MG63 (cell line): ENCODE data around the gene TMEM62. TPM values are rescaled to one million over a fixed set of nuclear protein-coding genes. Genes with fewer than 3 reads are reported as not detected.
"Not testable (repeated sequence)": the region's sequence is repeated elsewhere in the genome, so short reads cannot be mapped to it uniquely, and the experiment has no call there.

Experiments used
- DNase-seq: peaks from one replicate; pipeline ENCODE4 v3.0.0-alpha.2; 2020
- H3K27me3 ChIP-seq: fragments of 250-450 bp; sonication (Bioruptor Pico); 2 replicates; pipeline ENCODE4 v1.5.1; 2020; ENCODE audit warnings: mild to moderate bottlenecking, moderate library complexity
- H3K36me3 ChIP-seq: fragments of 250-450 bp; sonication (Bioruptor Pico); 2 replicates; pipeline ENCODE4 v1.5.1; 2020; ENCODE audit warnings: mild to moderate bottlenecking, moderate library complexity
- H3K4me3 ChIP-seq: fragments of 250-450 bp; sonication (Bioruptor Pico); 2 replicates; pipeline ENCODE4 v1.5.1; 2020; ENCODE audit warnings: mild to moderate bottlenecking, moderate library complexity
- H3K9me3 ChIP-seq: fragments of 250-450 bp; sonication (Bioruptor Pico); 2 replicates; pipeline ENCODE4 v1.5.1; 2020; ENCODE audit warnings: mild to moderate bottlenecking, moderate library complexity
- total RNA-seq: library from RNA; depleted of rRNA; stranded (reverse); fragments of >200 nt; shearing (Covaris generic); gene quantifications from 2 replicates; pipeline ENCODE4 v1.2.3, GENCODE V29; 2014; ENCODE audit warnings: low replicate concordance

The TMEM62 gene
- total RNA-seq, 1 experiment from 2014 or later = 12.2 TPM

DNA sequence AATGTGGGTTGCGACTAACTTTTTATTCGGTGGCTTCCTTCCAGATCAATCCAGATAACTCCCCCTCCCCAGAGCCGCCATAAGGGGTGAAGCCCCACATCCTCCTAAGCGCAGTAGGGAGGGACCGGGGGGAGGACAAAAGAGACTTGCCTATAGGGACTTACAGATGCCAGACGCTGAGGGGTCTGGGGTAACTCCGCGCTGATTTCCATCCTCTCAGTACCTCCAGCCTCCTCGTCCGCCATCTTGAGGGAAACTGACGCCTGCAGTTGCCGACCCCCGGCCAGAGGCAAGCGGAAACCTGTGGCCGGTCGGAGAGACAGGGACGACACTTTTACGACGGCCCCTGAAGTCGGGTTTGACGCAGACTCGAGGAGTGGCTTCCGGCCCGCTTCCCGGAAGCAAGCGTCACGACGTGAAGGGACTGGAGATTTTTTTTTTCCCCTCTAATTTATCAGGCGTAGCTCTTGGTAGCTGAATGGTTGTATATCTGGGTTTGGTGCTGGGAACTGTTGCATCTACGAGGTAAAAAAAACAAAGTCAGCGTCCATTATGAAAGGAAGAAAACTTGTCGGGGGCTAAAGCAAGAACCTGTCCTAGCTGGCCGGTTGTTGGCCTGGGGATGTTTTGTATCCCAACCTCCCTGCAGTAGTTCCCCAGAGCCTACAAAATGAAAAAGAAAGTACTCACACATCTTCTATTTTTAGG is 27.5 kb upstream of the TMEM62 start, which contains the start of gene UBR1:
TSS of gene UBR1 (minus strand) at position 261 of the 708 bp plus-strand sequence. CDS start at position 245, 16 bp downstream.
- peaks cover 20% of the 10 kb centered on the region for H3K36me3 ChIP-seq

GRCh38 chr15:43106486-43106829 is 26.9 kb upstream of the TMEM62 start:
- peaks cover 16% of the 10 kb centered on the region for H3K36me3 ChIP-seq
- no peak for DNase-seq
- peak overlapping the region; percentile 97 for H3K4me3 ChIP-seq
- H3K9me3 ChIP-seq = no peaks in the 10 kb centered on the region
- no peaks in the 10 kb centered on the region for H3K27me3 ChIP-seq

More for the DNA sequence above, 27.5 kb upstream of the TMEM62 start, which contains the start of gene UBR1:
- H3K4me3 ChIP-seq = peak within 1 kb of the TSS; percentile 97
- DNase-seq = peak; percentile 95
- no peaks in the 10 kb centered on the region for H3K27me3 ChIP-seq
- no peaks in the 10 kb centered on the region for H3K9me3 ChIP-seq

GRCh38 chr15:43107751-43108150 is 25.6 kb upstream of the TMEM62 start:
- no peak for DNase-seq

GRCh38 chr15:43111354-43111753 is 22.0 kb upstream of the TMEM62 start:
- Histone ChIP-seq H3K9me3 (no peaks in the 10 kb centered on the region), H3K36me3 (no peaks in the 10 kb centered on the region), H3K4me3 (no peak overlapping the region), H3K27me3 (no peaks in the 10 kb centered on the region; the same call in 1 of the 2 replicates)
- DNase-seq = no peak

More at GRCh38 chr15:43107751-43108150, 25.6 kb upstream of the TMEM62 start:
- Histone ChIP-seq H3K36me3 (peaks cover 12% of the 10 kb centered on the region), H3K4me3 (no peak overlapping the region), H3K9me3 (no peaks in the 10 kb centered on the region), H3K27me3 (no peaks in the 10 kb centered on the region)

- DNase-seq = no peak
- H3K9me3 ChIP-seq = no peaks in the 10 kb centered on the region
- no peak overlapping the region for H3K4me3 ChIP-seq
- H3K36me3 ChIP-seq = no peaks in the 10 kb centered on the region
- H3K27me3 ChIP-seq = peaks cover 6% of the 10 kb centered on the region
These were observed 15.1 kb upstream of the TMEM62 start for GRCh38 chr15:43118286-43118685.

DNA sequence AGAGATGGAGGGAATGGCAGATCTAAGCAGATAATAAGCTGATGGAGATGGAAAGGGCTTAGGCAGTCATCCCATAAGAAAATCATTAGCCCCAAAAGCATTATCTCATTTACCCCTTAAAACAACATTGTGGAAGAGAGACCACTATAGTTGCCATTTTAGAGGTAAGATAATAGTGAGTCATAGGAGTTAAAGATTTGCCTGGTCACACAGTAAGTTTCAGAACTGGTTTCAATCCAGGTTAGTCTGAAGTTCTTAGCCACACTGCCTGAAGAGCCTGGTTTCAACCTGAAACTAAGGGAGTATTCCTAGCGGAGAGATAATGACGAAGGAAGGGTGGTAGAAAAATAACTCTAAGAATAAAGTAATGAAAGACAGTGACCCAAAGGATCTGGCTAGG is 14.6 kb upstream of the TMEM62 start:
- DNase-seq = no peak
- H3K27me3 ChIP-seq = peaks cover 6% of the 10 kb centered on the region
- no peak overlapping the region for H3K4me3 ChIP-seq
- H3K36me3 ChIP-seq = no peaks in the 10 kb centered on the region
- H3K9me3 ChIP-seq = no peaks in the 10 kb centered on the region

- no peaks in the 10 kb centered on the region for H3K36me3 ChIP-seq
- H3K9me3 ChIP-seq = no peaks in the 10 kb centered on the region
- peaks cover 4% of the 10 kb centered on the region for H3K27me3 ChIP-seq
- no peak overlapping the region for H3K4me3 ChIP-seq
- no peak for DNase-seq
These were observed 11.5 kb upstream of the TMEM62 start for GRCh38 chr15:43121863-43122262.

DNA sequence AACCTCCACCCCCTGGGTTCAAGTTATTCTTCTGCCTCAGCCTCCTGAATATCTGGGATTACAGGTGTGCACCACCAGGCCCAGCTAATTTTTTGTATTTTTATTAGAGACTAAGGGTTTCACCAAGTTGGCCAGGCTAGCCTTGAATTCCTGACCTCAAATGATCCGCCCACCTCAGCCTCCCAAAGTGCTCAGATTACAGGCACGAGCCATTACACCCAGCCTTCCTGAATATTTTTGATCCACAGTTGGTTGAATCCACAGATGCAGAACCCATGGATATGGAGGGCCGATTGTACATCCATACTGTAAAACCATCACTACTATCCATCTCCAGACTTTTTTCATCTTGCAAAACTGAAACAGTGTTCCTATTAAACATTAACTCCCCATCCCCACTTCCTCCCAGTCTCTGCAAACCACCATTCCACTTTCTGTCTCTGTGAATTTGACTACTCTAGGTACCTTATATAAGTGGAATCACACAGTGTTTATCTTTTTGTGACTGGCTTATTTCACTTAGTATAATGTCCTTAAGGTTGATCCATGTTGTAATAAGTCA is 8.2 kb upstream of the TMEM62 start:
- Histone ChIP-seq H3K27me3 (no peaks in the 10 kb centered on the region; the same call in 1 of the 2 replicates), H3K36me3 (no peaks in the 10 kb centered on the region), H3K4me3 (no peak overlapping the region), H3K9me3 (no peaks in the 10 kb centered on the region)
- no peak for DNase-seq

DNA sequence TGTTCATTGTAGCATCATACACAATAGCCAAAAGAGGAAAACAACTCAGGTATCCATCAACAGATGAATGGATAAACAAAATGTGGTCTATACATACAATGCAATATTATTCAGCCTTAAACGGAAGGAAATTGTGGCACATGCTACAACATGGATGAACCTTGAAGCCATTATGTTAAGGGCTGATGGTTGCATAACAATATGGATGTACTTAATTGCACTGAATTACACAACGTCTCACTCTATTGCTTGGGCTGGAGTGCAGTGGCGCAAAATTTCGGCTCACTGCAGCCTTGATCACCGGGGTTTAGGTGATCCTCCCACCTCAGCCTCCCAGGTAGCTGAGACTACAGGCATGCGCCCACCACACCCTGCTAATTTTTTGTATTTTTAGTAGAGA is 7.0 kb upstream of the TMEM62 start:
- no peaks in the 10 kb centered on the region for H3K27me3 ChIP-seq
- no peak overlapping the region for H3K4me3 ChIP-seq
- no peak for DNase-seq
- H3K36me3 ChIP-seq = no peaks in the 10 kb centered on the region
- H3K9me3 ChIP-seq = no peaks in the 10 kb centered on the region

DNA sequence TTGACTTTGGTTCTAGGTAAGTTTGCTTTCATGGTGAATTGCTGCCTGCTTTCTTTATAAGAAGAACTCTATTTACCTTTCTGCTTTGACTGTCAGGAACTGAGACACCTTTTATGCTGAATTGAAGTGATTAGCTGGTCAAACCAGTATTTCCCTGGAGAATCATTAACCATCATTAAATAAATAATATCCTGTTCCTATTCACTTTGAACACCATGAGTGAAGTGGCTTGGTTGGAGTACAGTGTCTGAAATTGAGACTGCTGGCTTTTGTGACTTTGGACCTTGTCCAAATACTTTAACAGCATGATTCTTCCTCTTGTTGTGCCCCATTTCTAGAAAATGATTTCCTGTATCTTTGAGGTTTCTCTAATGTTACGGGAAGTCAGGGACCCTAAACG is 5.6 kb upstream of the TMEM62 start:
- no peaks in the 10 kb centered on the region for H3K36me3 ChIP-seq
- no peaks in the 10 kb centered on the region for H3K9me3 ChIP-seq
- DNase-seq = no peak
- H3K27me3 ChIP-seq = no peaks in the 10 kb centered on the region
- no peak overlapping the region for H3K4me3 ChIP-seq

DNA sequence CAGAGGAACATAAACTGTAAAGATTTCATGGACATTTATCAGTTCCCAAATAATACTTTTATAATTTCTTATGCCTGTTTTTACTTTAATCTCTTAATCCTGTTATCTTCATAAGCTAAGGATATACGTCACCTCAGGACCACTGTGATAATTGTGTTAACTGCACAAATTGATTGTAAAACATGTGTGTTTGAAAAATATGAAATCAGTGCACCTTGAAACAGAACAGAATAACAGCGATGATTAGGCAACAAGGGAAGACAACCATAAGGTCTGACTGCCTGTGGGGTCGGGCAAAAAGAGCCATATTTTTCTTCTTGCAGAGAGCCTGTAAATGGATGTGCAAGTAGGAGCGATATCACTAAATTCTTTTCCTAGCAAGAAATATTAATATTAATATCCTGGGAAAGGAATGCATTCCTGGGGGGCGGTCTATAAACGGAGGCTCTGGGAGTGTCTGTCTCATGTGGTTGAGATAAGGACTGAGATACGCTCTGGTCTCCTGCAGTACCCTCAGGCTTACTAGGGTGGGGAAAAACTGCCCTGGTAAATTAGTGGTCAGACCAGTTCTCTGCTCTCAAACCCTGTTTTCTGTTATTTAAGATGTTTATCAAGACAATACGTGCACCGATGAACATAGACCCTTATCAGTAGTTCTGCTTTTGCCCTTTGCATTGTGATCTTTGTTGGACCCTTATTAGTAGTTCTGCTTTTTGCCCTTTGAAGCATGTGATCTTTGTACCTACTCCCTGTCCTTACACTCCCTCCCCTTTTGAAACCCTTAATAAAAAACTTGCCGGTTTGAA is 5.0 kb upstream of the TMEM62 start:
- not testable (repeated sequence) for H3K36me3 ChIP-seq, H3K9me3 ChIP-seq, H3K27me3 ChIP-seq, H3K4me3 ChIP-seq, DNase-seq

DNA sequence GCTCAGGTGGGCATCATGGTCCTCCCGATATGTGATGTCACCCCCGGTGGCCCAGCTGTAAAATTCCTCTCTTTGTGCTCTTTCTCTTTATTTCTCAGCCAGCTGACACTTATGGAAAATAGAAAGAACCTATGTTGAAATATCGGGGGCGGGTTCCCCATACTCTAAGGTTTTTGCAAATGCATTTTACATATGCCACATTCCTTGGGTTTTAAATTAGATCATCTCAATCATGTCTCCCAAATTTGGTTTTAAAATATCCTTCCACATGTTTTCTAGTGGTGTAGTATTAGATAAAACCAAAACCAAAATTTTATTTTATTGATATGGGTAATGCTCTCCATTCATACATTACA is 4.4 kb upstream of the TMEM62 start:
- no peak for DNase-seq
- H3K27me3 ChIP-seq = no peaks in the 10 kb centered on the region

DNA sequence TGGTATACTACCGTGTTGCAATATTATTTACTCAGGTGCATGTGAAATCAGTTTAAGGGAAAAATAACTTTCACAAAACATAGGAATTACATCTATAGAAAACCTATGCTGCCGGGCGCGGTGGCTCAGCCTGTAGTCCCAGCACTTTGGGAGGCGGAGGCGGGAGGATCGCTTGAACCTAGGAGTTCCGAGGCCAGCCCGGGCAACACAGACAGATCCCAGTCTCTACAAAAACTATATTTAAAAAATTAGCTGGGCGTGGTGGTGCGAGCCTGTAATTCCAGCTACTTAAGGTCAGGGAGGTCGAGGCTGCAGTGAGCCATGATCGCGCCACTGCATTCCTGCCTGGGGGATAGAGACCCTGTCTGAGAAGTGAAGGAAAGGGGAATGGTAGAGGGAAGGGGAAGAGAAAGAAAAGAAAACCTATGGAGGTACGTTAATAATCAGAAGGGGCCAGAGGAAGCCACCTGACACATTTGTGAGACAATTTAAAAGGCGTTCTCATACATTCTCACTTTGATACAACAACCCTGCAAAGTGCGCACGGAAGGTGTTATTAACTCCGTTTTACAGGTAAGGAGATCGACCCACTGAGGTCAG is 456 bp upstream of the TMEM62 start:
- H3K27me3 ChIP-seq = no peaks in the 10 kb centered on the region
- DNase-seq = no peak
- H3K9me3 ChIP-seq = no peaks in the 10 kb centered on the region
- H3K36me3 ChIP-seq = peaks cover 13% of the 10 kb centered on the region
- H3K4me3 ChIP-seq = peak overlapping the region; percentile 69

More for the DNA sequence above, 4.4 kb upstream of the TMEM62 start:
- Histone ChIP-seq H3K4me3 (no peak overlapping the region), H3K9me3 (no peaks in the 10 kb centered on the region), H3K36me3 (no peaks in the 10 kb centered on the region)

GRCh38 chr15:43134157-43134635 is 810 bp downstream of the TMEM62 start:
- Histone ChIP-seq H3K27me3 (no peaks in the 10 kb centered on the region), H3K36me3 (peaks cover 24% of the 10 kb centered on the region), H3K4me3 (peak overlapping the region; percentile 69), H3K9me3 (no peaks in the 10 kb centered on the region)
- DNase-seq = no peak

DNA sequence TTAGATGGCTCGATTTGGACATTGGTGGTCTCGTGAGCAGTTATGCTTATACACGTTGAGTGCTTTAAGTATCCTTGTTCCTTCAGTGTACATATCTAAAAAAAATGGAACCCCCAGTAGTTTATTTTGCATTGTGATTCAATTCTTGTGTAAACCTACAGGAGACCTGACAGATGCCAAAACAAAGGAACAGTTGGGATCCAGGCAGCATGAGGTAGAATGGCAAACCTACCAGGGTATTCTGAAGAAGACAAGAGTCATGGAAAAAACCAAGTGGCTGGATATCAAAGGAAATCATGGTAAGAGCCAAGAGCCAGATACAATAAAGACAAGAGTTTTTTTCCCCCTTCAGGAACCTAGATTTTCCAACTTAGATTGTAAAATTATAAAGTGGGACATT is 2.0 kb downstream of the TMEM62 start:
- DNase-seq = no peak
- Histone ChIP-seq H3K4me3 (no peak overlapping the region), H3K36me3 (peaks cover 35% of the 10 kb centered on the region), H3K9me3 (no peaks in the 10 kb centered on the region), H3K27me3 (no peaks in the 10 kb centered on the region)

GRCh38 chr15:43143203-43143941 is 10.0 kb downstream of the TMEM62 start:
- no peak for DNase-seq
- H3K9me3 ChIP-seq = peaks cover 6% of the 10 kb centered on the region
- H3K27me3 ChIP-seq = no peaks in the 10 kb centered on the region
- H3K4me3 ChIP-seq = no peak overlapping the region
- peaks cover 38% of the 10 kb centered on the region for H3K36me3 ChIP-seq
